Activated T-helper 1 cell treated with anti-CD3 and anti-CD28 coated beads, Interleukin-12 subunit alpha, Interleukin-12 subunit beta, Interleukin-2, Interleukin-4 antibody, amounts not matched to agents 30 ng/mL and 10 ng/mL and 1 ng/mL, durations not matched to agents 14 hours and 24 hours and 36 hours (primary cell): ENCODE results near the gene UGGT2. TPM values are rescaled to one million over a fixed set of nuclear protein-coding genes. Genes with fewer than 3 reads are reported as not detected.

ENCODE experiments used
- DNase-seq: peaks from one replicate; pipeline ENCODE4 v3.0.0; 2021; ENCODE audit warnings: low spot score
- H3K27ac Mint-ChIP-seq: one replicate; pipeline ENCODE4 v1.8.0; 2021; ENCODE audit warnings: mild to moderate bottlenecking, mixed read lengths
- H3K27me3 Mint-ChIP-seq: one replicate; pipeline ENCODE4 v1.8.0; 2022; ENCODE audit warnings: mild to moderate bottlenecking, moderate library complexity, mixed read lengths; ENCODE audit not compliant: insufficient read depth
- H3K36me3 Mint-ChIP-seq: one replicate; pipeline ENCODE4 v1.8.0; 2021; ENCODE audit warnings: low read depth, mixed read lengths
- H3K4me1 Mint-ChIP-seq: one replicate; pipeline ENCODE4 v1.8.0; 2021; ENCODE audit warnings: low read depth, mixed read lengths
- H3K4me3 Mint-ChIP-seq: one replicate; pipeline ENCODE4 v1.8.0; 2021; ENCODE audit warnings: mild to moderate bottlenecking, moderate library complexity, mixed read lengths
- H3K9me3 Mint-ChIP-seq: one replicate; pipeline ENCODE4 v1.8.0; 2021; ENCODE audit warnings: mixed read lengths
- intact Hi-C: fragments of 100-400 bp; cut with micrococcal nuclease; formaldehyde crosslinking; loops from one replicate; pipeline ENCODE4 v1.15.1; 2024
- total RNA-seq: library from RNA; stranded (reverse); gene quantifications from 2 replicates; pipeline ENCODE4 v1.2.3, GENCODE V29; 2022

Gene UGGT2
- total RNA-seq, 1 donor from 2014 or later = 0.26 TPM

DNA sequence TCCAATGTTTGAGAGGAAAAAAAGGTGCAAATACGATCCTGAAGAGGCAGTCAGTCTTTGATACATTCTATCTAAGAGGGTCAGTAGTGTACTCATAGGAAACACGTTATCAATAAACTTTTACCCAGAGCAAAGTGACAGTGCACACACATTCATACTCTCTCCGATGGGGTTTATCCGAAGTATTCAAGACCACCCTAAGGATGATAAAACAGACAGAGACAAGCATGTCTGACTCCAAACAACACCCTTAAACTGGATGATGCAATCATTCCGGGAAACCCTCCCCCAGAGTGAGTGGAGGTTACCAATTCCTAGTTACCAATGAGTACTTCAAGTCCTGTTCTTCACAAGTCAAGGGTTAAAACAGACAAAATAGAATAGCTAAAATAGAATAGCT lies 297.1 kb downstream of the UGGT2 start:
- H3K9me3 Mint-ChIP-seq = no peaks in the 10 kb centered on the region
- no peak overlapping the region for H3K4me3 Mint-ChIP-seq
- no peaks in the 10 kb centered on the region for H3K4me1 Mint-ChIP-seq
- H3K27me3 Mint-ChIP-seq = no peaks in the 10 kb centered on the region
- DNase-seq = no peak
- peaks cover 4% of the 10 kb centered on the region for H3K36me3 Mint-ChIP-seq
- no peak overlapping the region for H3K27ac Mint-ChIP-seq
- intact Hi-C loops = no loop called here

DNA sequence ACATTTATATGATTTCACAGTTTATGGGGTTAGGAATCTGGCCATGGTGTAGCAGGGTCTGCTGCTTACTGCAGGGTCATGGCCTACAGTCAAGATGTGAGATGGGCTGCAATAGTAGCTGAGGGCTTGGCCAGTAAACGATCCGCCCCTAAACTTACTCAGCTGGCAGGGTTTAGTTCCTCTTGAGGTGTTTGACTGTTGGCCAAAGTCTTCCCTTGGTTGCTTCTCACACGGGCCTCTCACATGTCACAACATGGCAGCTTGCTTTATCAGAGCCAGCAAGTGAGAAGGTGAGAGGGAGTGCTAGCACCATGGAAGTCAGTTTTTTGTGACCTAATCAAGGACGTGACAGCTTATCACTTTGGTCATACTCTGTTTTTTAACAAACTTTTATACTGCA lies 299.1 kb downstream of the UGGT2 start:
- Mint-ChIP-seq H3K4me3 (no peak overlapping the region), H3K27ac (no peak overlapping the region), H3K36me3 (peaks cover 4% of the 10 kb centered on the region), H3K4me1 (no peaks in the 10 kb centered on the region), H3K27me3 (no peaks in the 10 kb centered on the region), H3K9me3 (no peaks in the 10 kb centered on the region)
- intact Hi-C loops = no loop called here
- no peak for DNase-seq

DNA sequence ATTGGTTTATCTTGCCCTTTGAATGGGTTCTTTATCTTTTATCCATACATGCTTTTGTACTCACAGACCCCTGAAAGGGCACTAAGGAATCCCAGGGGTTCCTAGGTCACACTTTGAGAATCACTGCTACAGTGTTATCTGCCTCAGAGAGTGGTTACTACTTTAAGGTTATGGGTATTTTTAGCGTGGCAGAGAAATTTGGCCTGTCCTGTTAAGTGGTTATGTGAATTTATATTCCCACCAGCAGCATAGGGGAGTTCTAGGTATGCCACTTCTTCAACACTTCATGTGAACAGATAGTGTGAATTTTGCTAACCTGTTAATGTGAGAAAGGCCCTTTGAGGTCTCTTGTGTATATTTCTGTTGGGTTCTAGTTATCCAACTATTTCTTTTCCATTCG lies 300.5 kb downstream of the UGGT2 start:
- intact Hi-C loops = no loop called here

More for the DNA sequence above, 300.5 kb downstream of the UGGT2 start:
- DNase-seq = no peak
- Mint-ChIP-seq H3K4me3 (no peak overlapping the region), H3K27ac (no peak overlapping the region), H3K36me3 (peaks cover 1% of the 10 kb centered on the region), H3K9me3 (no peaks in the 10 kb centered on the region), H3K27me3 (no peaks in the 10 kb centered on the region), H3K4me1 (no peaks in the 10 kb centered on the region)

Other genes with a start within 250 kb of the UGGT2 start
- not detected in 2 replicates for gene HS6ST3, start 36.7 kb upstream of the UGGT2 start, total RNA-seq